Neural progenitor cell (in vitro differentiated cells): ENCODE results near the gene PRL. TPM values are rescaled to one million over a fixed set of nuclear protein-coding genes. Genes with fewer than 3 reads are reported as not detected.
A peak's percentile ranks its signal among the peaks of the same experiment; 100 is the strongest.

Experiments
- DNase-seq: peaks from one replicate; pipeline ENCODE4 v3.0.0-alpha.2; 2016; ENCODE audit warnings: low spot score
- H2AFZ ChIP-seq: fragments of 200-600 bp; sonication (generic); replicated peaks from 2 replicates; pipeline ENCODE4 v1.6.1; 2016; ENCODE audit warnings: antibody characterized with exemption
- H3F3A ChIP-seq: fragments of 200-600 bp; sonication (generic); 2 replicates; pipeline ENCODE4 v1.6.1; 2016; ENCODE audit warnings: antibody characterized with exemption, low read depth
- H3K27ac ChIP-seq: fragments of 200-600 bp; sonication (generic); 2 replicates; pipeline ENCODE4 v1.5.1; 2016; ENCODE audit warnings: mild to moderate bottlenecking
- H3K27me3 ChIP-seq: fragments of 200-600 bp; sonication (generic); 2 replicates; pipeline ENCODE4 v1.6.1; 2016; ENCODE audit warnings: mild to moderate bottlenecking, moderate library complexity
- H3K36me3 ChIP-seq: fragments of 200-600 bp; sonication (generic); 2 replicates; pipeline ENCODE4 v1.5.1; 2016
- H3K4me1 ChIP-seq: fragments of 200-600 bp; sonication (generic); 2 replicates; pipeline ENCODE4 v1.6.1; 2016; ENCODE audit warnings: mixed run types
- H3K4me2 ChIP-seq: fragments of 200-600 bp; sonication (generic); 2 replicates; pipeline ENCODE4 v1.6.1; 2016
- H3K4me3 ChIP-seq: fragments of 200-600 bp; sonication (generic); 2 replicates; pipeline ENCODE4 v1.5.1; 2016
- H3K79me2 ChIP-seq: fragments of 200-600 bp; sonication (generic); 2 replicates; pipeline ENCODE4 v1.6.1; 2016; ENCODE audit warnings: low read depth
- H3K9ac ChIP-seq: fragments of 200-600 bp; sonication (generic); 2 replicates; pipeline ENCODE4 v1.6.1; 2016
- H3K9me3 ChIP-seq: fragments of 200-600 bp; sonication (generic); 2 replicates; pipeline ENCODE4 v1.5.1; 2016; ENCODE audit warnings: low read depth
- H4K20me1 ChIP-seq: fragments of 200-600 bp; sonication (generic); 2 replicates; pipeline ENCODE4 v1.6.1; 2016; ENCODE audit warnings: low read depth
- H3K27ac Mint-ChIP-seq: 3 replicates; pipeline ENCODE4 v1.8.0; 2021; ENCODE audit warnings: mixed read lengths
- H3K27me3 Mint-ChIP-seq: 2 replicates; pipeline ENCODE4 v1.8.0; 2022; ENCODE audit warnings: low read depth, mild to moderate bottlenecking, inconsistent platforms, moderate library complexity, mixed read lengths; ENCODE audit not compliant: insufficient read depth
- H3K36me3 Mint-ChIP-seq: 3 replicates; pipeline ENCODE4 v1.8.0; 2021; ENCODE audit warnings: mixed read lengths
- H3K4me1 Mint-ChIP-seq: 3 replicates; pipeline ENCODE4 v1.8.0; 2021; ENCODE audit warnings: mixed read lengths
- H3K4me3 Mint-ChIP-seq: 3 replicates; pipeline ENCODE4 v1.8.0; 2021; ENCODE audit warnings: mild to moderate bottlenecking, moderate library complexity, mixed read lengths
- H3K9me3 Mint-ChIP-seq: 3 replicates; pipeline ENCODE4 v1.8.0; 2020; ENCODE audit warnings: mixed read lengths
- CTCF ChIP-seq: fragments of 200-600 bp; sonication (generic); IDR thresholded peaks from 2 replicates; pipeline ENCODE4 v1.5.1; 2017; ENCODE audit warnings: antibody characterized with exemption, mild to moderate bottlenecking
- EZH2 ChIP-seq: fragments of 200-600 bp; sonication (generic); IDR thresholded peaks from 2 replicates; pipeline ENCODE4 v1.6.1; 2017; ENCODE audit warnings: antibody characterized with exemption, mild to moderate bottlenecking, moderate library complexity
- EZH2phosphoT487 ChIP-seq: fragments of 200-600 bp; sonication (generic); IDR thresholded peaks from 2 replicates; pipeline ENCODE4 v1.6.1; 2017; ENCODE audit warnings: antibody characterized with exemption
- total RNA-seq: library from RNA; depleted of rRNA; stranded (reverse); fragments of >200 nt; gene quantifications from 2 replicates; pipeline ENCODE4 v1.2.3, GENCODE V29; 2015; ENCODE audit warnings: low replicate concordance

The PRL gene
- total RNA-seq, 1 donor from 2014 or later, result not detected

GRCh38 chr6:22271081-22271480 lies 25.8 kb downstream of the PRL start:
- no peaks in the 10 kb centered on the region for H3K27me3 ChIP-seq
- H3K27ac Mint-ChIP-seq, result peak overlapping the region; percentile 9
- H4K20me1 ChIP-seq, result no peaks in the 10 kb centered on the region
- H3K9me3 ChIP-seq, result no peaks in the 10 kb centered on the region
- no peak overlapping the region for H3K27ac ChIP-seq
- H3K4me1 ChIP-seq, result peaks cover 13% of the 10 kb centered on the region
- H3K79me2 ChIP-seq, result no peaks in the 10 kb centered on the region
- H3K36me3 ChIP-seq, result no peaks in the 10 kb centered on the region
- no peak for DNase-seq
- peaks cover 2% of the 10 kb centered on the region for H3K27me3 Mint-ChIP-seq
- no peak overlapping the region for H3K4me3 ChIP-seq
- H3K9ac ChIP-seq, result no peak overlapping the region
- H3K4me2 ChIP-seq, result no peak overlapping the region
- H3K4me3 Mint-ChIP-seq, result no peak overlapping the region
- H3K9me3 Mint-ChIP-seq, result peaks cover 11% of the 10 kb centered on the region
- no peaks in the 10 kb centered on the region for H3F3A ChIP-seq
- TF ChIP-seq EZH2phosphoT487 (no peak), CTCF (no peak), EZH2 (no peak)
- no peak overlapping the region for H2AFZ ChIP-seq
- H3K4me1 Mint-ChIP-seq, result peaks cover 9% of the 10 kb centered on the region
- no peaks in the 10 kb centered on the region for H3K36me3 Mint-ChIP-seq

GRCh38 chr6:22263748-22264147 lies 33.1 kb downstream of the PRL start:
- Histone ChIP-seq H3K27me3 (no peaks in the 10 kb centered on the region), H3K4me1 (no peaks in the 10 kb centered on the region), H3K4me3 (no peak overlapping the region), H3K27ac (no peak overlapping the region), H2AFZ (no peak overlapping the region), H3K79me2 (no peaks in the 10 kb centered on the region), H3F3A (no peaks in the 10 kb centered on the region), H3K9ac (no peak overlapping the region), H3K9me3 (no peaks in the 10 kb centered on the region), H3K36me3 (no peaks in the 10 kb centered on the region), H4K20me1 (no peaks in the 10 kb centered on the region), H3K4me2 (no peak overlapping the region)
- Mint-ChIP-seq H3K4me3 (no peak overlapping the region), H3K36me3 (no peaks in the 10 kb centered on the region), H3K27me3 (no peaks in the 10 kb centered on the region), H3K27ac (no peak overlapping the region), H3K4me1 (peaks cover 10% of the 10 kb centered on the region), H3K9me3 (peaks cover 3% of the 10 kb centered on the region)
- DNase-seq, result no peak
- TF ChIP-seq EZH2, result no peak
- TF ChIP-seq EZH2phosphoT487, result no peak
- TF ChIP-seq CTCF, result no peak

DNA sequence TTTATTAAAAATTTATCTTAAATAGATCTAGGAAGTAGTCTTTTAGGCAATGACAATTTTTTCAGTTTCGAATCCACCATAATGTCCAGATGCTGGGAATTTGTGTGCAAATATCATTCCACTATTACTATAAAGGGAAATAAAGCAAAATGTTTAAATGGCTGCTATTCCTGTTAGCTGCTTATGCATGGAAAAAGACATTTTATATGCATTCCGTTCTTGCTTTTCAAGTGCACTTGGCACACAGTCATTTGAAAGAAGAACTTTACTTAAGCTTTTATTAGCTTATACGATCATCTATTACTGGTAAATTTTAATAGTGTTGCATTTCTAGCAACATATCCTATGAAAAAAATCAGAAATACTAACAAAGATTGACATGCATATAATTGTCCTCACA lies 42.0 kb downstream of the PRL start:
- H3F3A ChIP-seq, result peaks cover 42% of the 10 kb centered on the region

More for the DNA sequence above, 42.0 kb downstream of the PRL start:
- Histone ChIP-seq H2AFZ (no peak overlapping the region), H3K36me3 (peaks cover 12% of the 10 kb centered on the region), H3K27ac (peak overlapping the region; percentile 90), H3K4me3 (no peak overlapping the region), H3K4me2 (peak overlapping the region; percentile 64), H3K9me3 (peaks cover 10% of the 10 kb centered on the region), H3K27me3 (no peaks in the 10 kb centered on the region), H3K4me1 (peaks cover 47% of the 10 kb centered on the region), H4K20me1 (no peaks in the 10 kb centered on the region), H3K9ac (no peak overlapping the region), H3K79me2 (no peaks in the 10 kb centered on the region)
- peak overlapping the region; percentile 65 for H3K27ac Mint-ChIP-seq
- no peak for DNase-seq
- TF ChIP-seq EZH2phosphoT487 (no peak), EZH2 (no peak), CTCF (no peak)
- H3K27me3 Mint-ChIP-seq, result peaks cover 4% of the 10 kb centered on the region
- H3K36me3 Mint-ChIP-seq, result peaks cover 17% of the 10 kb centered on the region
- peaks cover 45% of the 10 kb centered on the region for H3K4me1 Mint-ChIP-seq
- peaks cover 22% of the 10 kb centered on the region for H3K9me3 Mint-ChIP-seq
- no peak overlapping the region for H3K4me3 Mint-ChIP-seq
